ENCODE measurements around the gene MACROD2.

The MACROD2 gene

GRCh38 chr20:14413835-14414234 is 418.5 kb downstream of the MACROD2 start:
- no peak for TF ChIP-seq CTCF (IDR thresholded peaks at IDR 0.05; ENCODE audit: low read depth, low read length, missing control alignments)
- H3K4me3 ChIP-seq (ENCODE audit: low read depth, low read length), result no peak overlapping the region
- in situ Hi-C loops (cut with HindIII; ENCODE audit: low sequenced_read_pairs), result no loop called here
- DNase-seq (ENCODE audit: low read depth), result no peak

- no peak for TF ChIP-seq CTCF (IDR thresholded peaks at IDR 0.05; ENCODE audit: low read depth, low read length, missing control alignments)
- DNase-seq (ENCODE audit: low read depth), result no peak
- H3K4me3 ChIP-seq (ENCODE audit: low read depth, low read length), result no peak overlapping the region
- in situ Hi-C loops (cut with HindIII; ENCODE audit: low sequenced_read_pairs), result no loop called here
These were observed 419.2 kb downstream of the MACROD2 start for GRCh38 chr20:14414560-14414959.

- in situ Hi-C loops (cut with HindIII; ENCODE audit: low sequenced_read_pairs), result no loop called here
- TF ChIP-seq CTCF (IDR thresholded peaks at IDR 0.05; ENCODE audit: low read depth, low read length, missing control alignments), result no peak
- H3K4me3 ChIP-seq (ENCODE audit: low read depth, low read length), result no peak overlapping the region
- DNase-seq (ENCODE audit: low read depth), result no peak
These were observed 420.2 kb downstream of the MACROD2 start for GRCh38 chr20:14415467-14415866.

- no peak for DNase-seq (ENCODE audit: low read depth)
- in situ Hi-C loops (cut with HindIII; ENCODE audit: low sequenced_read_pairs), result no loop called here
- H3K4me3 ChIP-seq (ENCODE audit: low read depth, low read length), result no peak overlapping the region
These were observed 423.1 kb downstream of the MACROD2 start for GRCh38 chr20:14418376-14418775.

GRCh38 chr20:14422892-14423291 is 427.6 kb downstream of the MACROD2 start:
- TF ChIP-seq CTCF (IDR thresholded peaks at IDR 0.05; ENCODE audit: low read depth, low read length, missing control alignments), result no peak
- DNase-seq (ENCODE audit: low read depth), result no peak
- in situ Hi-C loops (cut with HindIII; ENCODE audit: low sequenced_read_pairs), result no loop called here

More at GRCh38 chr20:14418376-14418775, 423.1 kb downstream of the MACROD2 start:
- TF ChIP-seq CTCF (IDR thresholded peaks at IDR 0.05; ENCODE audit: low read depth, low read length, missing control alignments), result no peak

GRCh38 chr20:14431568-14431967 is 436.3 kb downstream of the MACROD2 start:
- in situ Hi-C loops (cut with HindIII; ENCODE audit: low sequenced_read_pairs), result no loop called here
- H3K4me3 ChIP-seq (ENCODE audit: low read depth, low read length), result no peak overlapping the region
- DNase-seq (ENCODE audit: low read depth), result no peak
- no peak for TF ChIP-seq CTCF (IDR thresholded peaks at IDR 0.05; ENCODE audit: low read depth, low read length, missing control alignments)

More at GRCh38 chr20:14422892-14423291, 427.6 kb downstream of the MACROD2 start:
- no peak overlapping the region for H3K4me3 ChIP-seq (ENCODE audit: low read depth, low read length)

GRCh38 chr20:14432085-14432484 is 436.8 kb downstream of the MACROD2 start:
- no peak for TF ChIP-seq CTCF (IDR thresholded peaks at IDR 0.05; ENCODE audit: low read depth, low read length, missing control alignments)
- in situ Hi-C loops (cut with HindIII; ENCODE audit: low sequenced_read_pairs), result no loop called here
- no peak for DNase-seq (ENCODE audit: low read depth)
- no peak overlapping the region for H3K4me3 ChIP-seq (ENCODE audit: low read depth, low read length)

Measured in astrocyte of the cerebellum (primary cell).